ENCODE results near the gene PRG2. TPM values are rescaled to one million over a fixed set of nuclear protein-coding genes. Genes with fewer than 3 reads are reported as not detected.

Gene PRG2
- total RNA-seq, 1 experiment from 2014 or later, result not detected

DNA sequence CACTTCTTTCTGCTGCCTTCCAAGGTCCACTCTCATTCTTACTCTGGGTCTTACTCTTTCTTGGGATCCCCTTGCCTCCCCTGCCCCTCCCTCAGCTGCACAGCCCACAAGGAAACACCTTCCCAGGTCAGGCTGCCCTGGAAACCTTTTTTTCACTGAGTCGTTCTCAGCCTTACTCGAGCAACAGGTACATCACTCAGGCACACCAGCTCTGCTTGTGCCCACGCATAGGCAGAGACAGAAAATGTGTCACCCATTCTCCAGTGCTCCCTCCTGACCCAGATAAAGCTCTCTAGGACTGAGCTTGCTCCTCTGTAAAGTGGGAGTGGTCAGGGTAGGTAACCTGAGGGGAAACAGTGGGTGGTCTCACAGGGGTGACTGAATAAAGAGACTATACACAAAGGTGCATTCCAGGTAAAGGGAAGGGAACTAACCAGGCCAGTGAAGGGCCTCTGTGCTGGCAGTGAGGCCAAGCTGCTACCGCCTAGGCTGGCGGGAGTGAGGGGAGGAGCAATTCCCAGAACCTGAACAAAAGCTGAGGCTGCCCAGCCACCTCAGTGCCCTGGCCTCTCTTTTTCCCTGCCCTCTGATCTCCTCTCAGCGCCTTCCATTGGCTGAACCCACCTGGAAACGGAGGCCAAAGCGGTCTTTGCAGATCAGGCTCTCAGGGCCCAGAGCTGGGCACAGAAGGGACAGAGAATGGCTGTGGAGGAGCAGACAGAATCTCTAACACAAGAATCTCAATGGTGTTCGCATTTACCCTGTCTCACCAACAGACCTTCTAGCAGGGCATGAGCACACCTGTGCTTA lies 25.4 kb downstream of the PRG2 start:
- no TSS peak for BruUV-seq (replicated peaks)
- no peaks in the 10 kb centered on the region for H3K9me3 ChIP-seq (ENCODE audit: control insufficient read depth, insufficient read depth, low read depth, low read length)
- in situ Hi-C loops (cut with HindIII; ENCODE audit: low pct_unique_long_range_greater_than_20kb, low sequenced_read_pairs) (no loop called here), intact Hi-C loops (cut with micrococcal nuclease; ENCODE audit: unreplicated experiment) (no loop called here)
- H3K36me3 ChIP-seq (ENCODE audit: control insufficient read depth, insufficient read depth, low read length), result no peaks in the 10 kb centered on the region
- TF ChIP-seq CTCF (IDR thresholded peaks at IDR 0.05) (no peak), POLR2AphosphoS5 (IDR thresholded peaks at IDR 0.05; ENCODE audit: low read depth, low read length) (no peak), SIN3A (IDR thresholded peaks at IDR 0.05; ENCODE audit: borderline replicate concordance, insufficient read depth, low read depth, low read length) (no peak)
- POLR2A ChIA-PET, result no interaction called here
- H3K4me3 ChIP-seq (ENCODE audit: low read depth in 2 of 2, low read length in 2 of 2), result no peak overlapping the region
- no peak for ATAC-seq
- DNase-seq (ENCODE audit: low read depth, low spot score), result no peak
- H3K27ac ChIP-seq (ENCODE audit: low read length), result no peak overlapping the region
- no peaks in the 10 kb centered on the region; the same call in 1 of the 2 replicates for H3K27me3 ChIP-seq (ENCODE audit: control insufficient read depth, insufficient read depth, low read length)
- 0 out of 2 replicates have a peak, but pooled peaks cover under 1% of the 10 kb centered on the region for H3K4me1 ChIP-seq (ENCODE audit: control insufficient read depth, insufficient read depth, low read length)
- CTCF ChIA-PET, result interaction anchor here (0.6 kb wide), 1 partner anchor 59 kb away, joined by 7 read pairs; no protein-coding TSS in a partner anchor

GRCh38 chr11:57363131-57364080 lies 27.0 kb downstream of the PRG2 start:
- Histone ChIP-seq H3K27me3 (ENCODE audit: control insufficient read depth, insufficient read depth, low read length) (no peaks in the 10 kb centered on the region; the same call in 1 of the 2 replicates), H3K4me1 (ENCODE audit: control insufficient read depth, insufficient read depth, low read length) (0 out of 2 replicates have a peak, but pooled peaks cover 7% of the 10 kb centered on the region), H3K27ac (ENCODE audit: low read length) (no peak overlapping the region), H3K9me3 (ENCODE audit: control insufficient read depth, insufficient read depth, low read depth, low read length) (no peaks in the 10 kb centered on the region), H3K36me3 (ENCODE audit: control insufficient read depth, insufficient read depth, low read length) (no peaks in the 10 kb centered on the region), H3K4me3 (ENCODE audit: low read depth in 2 of 2, low read length in 2 of 2) (no peak overlapping the region)
- no TSS peak for BruUV-seq (replicated peaks)
- intact Hi-C loops (cut with micrococcal nuclease; ENCODE audit: unreplicated experiment), result no loop called here
- TF ChIP-seq SIN3A (IDR thresholded peaks at IDR 0.05; ENCODE audit: borderline replicate concordance, insufficient read depth, low read depth, low read length) (no peak), REST (IDR thresholded peaks at IDR 0.05; ENCODE audit: insufficient read depth in 1 of 2, low read depth in 2 of 2, low read length in 1 of 2) (no peak), POLR2AphosphoS5 (IDR thresholded peaks at IDR 0.05; ENCODE audit: low read depth, low read length) (no peak), TCF7L2 (IDR thresholded peaks at IDR 0.05; ENCODE audit: low read depth, low read length) (no peak), CTCF (IDR thresholded peaks at IDR 0.05) (no peak)
- CTCF ChIA-PET, result no interaction called here
- in situ Hi-C loops (cut with HindIII; ENCODE audit: low pct_unique_long_range_greater_than_20kb, low sequenced_read_pairs), result no loop called here
- POLR2A ChIA-PET, result no interaction called here
- DNase-seq (ENCODE audit: low read depth, low spot score) (no peak), ATAC-seq (no peak)

Data from Panc1 (cell line).